Measurements from ENCODE around the gene GGA1. TPM values are rescaled to one million over a fixed set of nuclear protein-coding genes. Genes with fewer than 3 reads are reported as not detected.
"Not testable (repeated sequence)": the region's sequence is repeated elsewhere in the genome, so short reads cannot be mapped to it uniquely, and the experiment has no call there.

Gene GGA1
- total RNA-seq, 1 donor from 2014 or later = 15.7 TPM

GRCh38 chr22:37570661-37570976 lies 38.0 kb upstream of the GGA1 start:
- no peak overlapping the region for H3K4me3 ChIP-seq (ENCODE audit: low read length in 3 of 3)
- peaks cover 0 to 13% (median 11%) of the 10 kb centered on the region in 3 donors for H3K36me3 ChIP-seq (ENCODE audit: control insufficient read depth in 3 of 3, insufficient read depth in 3 of 3, low read length in 3 of 3)
- H3K27ac ChIP-seq (ENCODE audit: low read depth, low read length) = no peak overlapping the region
- H3K4me1 ChIP-seq (ENCODE audit: control insufficient read depth in 3 of 3, insufficient read depth in 3 of 3, low read length in 3 of 3) = peaks cover 14 to 24% (median 22%) of the 10 kb centered on the region in 3 donors
- H3K27me3 ChIP-seq (ENCODE audit: control insufficient read depth in 3 of 3, insufficient read depth in 3 of 3, low read length in 3 of 3) = peaks cover 3 to 17% (median 9%) of the 10 kb centered on the region in 3 donors
- no peak overlapping the region for H3K9ac ChIP-seq (ENCODE audit: low read depth in 1 of 3, low read length in 3 of 3)
- H3K9me3 ChIP-seq (ENCODE audit: control insufficient read depth in 3 of 3, low read length in 3 of 3) = no peaks in the 10 kb centered on the region

DNA sequence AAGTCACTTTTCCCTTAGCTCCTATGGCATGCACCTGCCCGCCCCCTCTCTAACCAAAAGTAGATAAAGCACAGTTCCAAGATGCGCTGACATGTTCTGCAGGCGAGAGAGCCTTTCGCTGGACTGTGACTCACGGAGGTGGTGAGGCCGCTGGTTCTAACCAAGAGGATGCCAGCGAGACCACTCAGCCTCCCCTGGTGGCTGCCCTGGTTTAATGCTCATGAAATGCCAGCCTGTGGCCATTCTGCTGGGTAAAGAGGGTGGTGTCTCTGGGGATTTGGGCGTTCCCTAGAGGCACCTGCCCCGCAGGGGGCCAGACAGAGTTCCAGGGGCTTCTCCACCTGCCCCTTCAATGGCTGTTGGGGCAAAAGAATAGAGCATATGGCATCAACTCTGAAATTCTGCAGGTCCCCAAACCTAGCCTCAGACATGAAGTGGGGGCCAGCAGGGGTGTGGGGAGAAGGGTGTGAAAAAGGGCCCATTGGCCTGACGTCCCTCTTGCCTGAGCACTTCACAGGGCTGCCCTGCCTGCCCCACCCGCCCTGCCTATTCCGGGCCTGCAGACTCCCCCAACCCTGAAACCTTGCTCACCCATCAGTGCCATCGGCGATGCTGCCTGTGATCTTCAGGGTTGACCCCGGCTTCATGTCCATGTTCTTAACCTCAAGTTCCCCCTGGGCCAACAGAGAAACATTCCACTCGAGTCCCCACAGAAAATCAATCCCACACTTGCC lies 37.2 kb upstream of the GGA1 start:
- H3K4me3 ChIP-seq (ENCODE audit: low read length in 3 of 3) = no peak overlapping the region
- H3K4me1 ChIP-seq (ENCODE audit: control insufficient read depth in 3 of 3, insufficient read depth in 3 of 3, low read length in 3 of 3) = peaks cover 14 to 19% (median 16%) of the 10 kb centered on the region in 3 donors
- no peak overlapping the region for H3K9ac ChIP-seq (ENCODE audit: low read depth in 1 of 3, low read length in 3 of 3)
- peaks cover 0 to 11% (median 9%) of the 10 kb centered on the region in 3 donors for H3K36me3 ChIP-seq (ENCODE audit: control insufficient read depth in 3 of 3, insufficient read depth in 3 of 3, low read length in 3 of 3)
- no peak overlapping the region for H3K27ac ChIP-seq (ENCODE audit: low read depth, low read length)
- H3K27me3 ChIP-seq (ENCODE audit: control insufficient read depth in 3 of 3, insufficient read depth in 3 of 3, low read length in 3 of 3) = peaks cover 2 to 13% (median 5%) of the 10 kb centered on the region in 3 donors
- H3K9me3 ChIP-seq (ENCODE audit: control insufficient read depth in 3 of 3, low read length in 3 of 3) = no peaks in the 10 kb centered on the region

GRCh38 chr22:37571992-37572373 lies 36.7 kb upstream of the GGA1 start:
- Histone ChIP-seq H3K36me3 (ENCODE audit: control insufficient read depth in 3 of 3, insufficient read depth in 3 of 3, low read length in 3 of 3) (peaks cover 0 to 6% (median 4%) of the 10 kb centered on the region in 3 donors), H3K9me3 (ENCODE audit: control insufficient read depth in 3 of 3, low read length in 3 of 3) (no peaks in the 10 kb centered on the region), H3K27ac (ENCODE audit: low read depth, low read length) (no peak overlapping the region), H3K9ac (ENCODE audit: low read depth in 1 of 3, low read length in 3 of 3) (no peak overlapping the region), H3K4me3 (ENCODE audit: low read length in 3 of 3) (no peak overlapping the region), H3K4me1 (ENCODE audit: control insufficient read depth in 3 of 3, insufficient read depth in 3 of 3, low read length in 3 of 3) (peaks cover 9 to 13% (median 11%) of the 10 kb centered on the region in 3 donors), H3K27me3 (ENCODE audit: control insufficient read depth in 3 of 3, insufficient read depth in 3 of 3, low read length in 3 of 3) (peaks cover 0 to 8% (median 0%) of the 10 kb centered on the region in 3 donors)

GRCh38 chr22:37575490-37576003 lies 33.1 kb upstream of the GGA1 start:
- H3K27ac ChIP-seq (ENCODE audit: low read depth, low read length) = no peak overlapping the region

GRCh38 chr22:37578002-37578401 lies 30.6 kb upstream of the GGA1 start:
- Histone ChIP-seq H3K36me3 (ENCODE audit: control insufficient read depth in 3 of 3, insufficient read depth in 3 of 3, low read length in 3 of 3) (no peaks in the 10 kb centered on the region), H3K4me3 (ENCODE audit: low read length in 3 of 3) (no peak overlapping the region), H3K9me3 (ENCODE audit: control insufficient read depth in 3 of 3, low read length in 3 of 3) (no peaks in the 10 kb centered on the region), H3K4me1 (ENCODE audit: control insufficient read depth in 3 of 3, insufficient read depth in 3 of 3, low read length in 3 of 3) (peaks cover 9 to 14% (median 12%) of the 10 kb centered on the region in 3 donors), H3K27ac (ENCODE audit: low read depth, low read length) (no peak overlapping the region), H3K9ac (ENCODE audit: low read depth in 1 of 3, low read length in 3 of 3) (no peak overlapping the region), H3K27me3 (ENCODE audit: control insufficient read depth in 3 of 3, insufficient read depth in 3 of 3, low read length in 3 of 3) (no peaks in the 10 kb centered on the region)

More at GRCh38 chr22:37575490-37576003, 33.1 kb upstream of the GGA1 start:
- peaks cover 0 to under 1% (median 0%) of the 10 kb centered on the region in 3 donors for H3K4me1 ChIP-seq (ENCODE audit: control insufficient read depth in 3 of 3, insufficient read depth in 3 of 3, low read length in 3 of 3)
- H3K9me3 ChIP-seq (ENCODE audit: control insufficient read depth in 3 of 3, low read length in 3 of 3) = no peaks in the 10 kb centered on the region
- no peak overlapping the region for H3K4me3 ChIP-seq (ENCODE audit: low read length in 3 of 3)
- H3K9ac ChIP-seq (ENCODE audit: low read depth in 1 of 3, low read length in 3 of 3) = no peak overlapping the region
- no peaks in the 10 kb centered on the region for H3K27me3 ChIP-seq (ENCODE audit: control insufficient read depth in 3 of 3, insufficient read depth in 3 of 3, low read length in 3 of 3)
- no peaks in the 10 kb centered on the region for H3K36me3 ChIP-seq (ENCODE audit: control insufficient read depth in 3 of 3, insufficient read depth in 3 of 3, low read length in 3 of 3)

DNA sequence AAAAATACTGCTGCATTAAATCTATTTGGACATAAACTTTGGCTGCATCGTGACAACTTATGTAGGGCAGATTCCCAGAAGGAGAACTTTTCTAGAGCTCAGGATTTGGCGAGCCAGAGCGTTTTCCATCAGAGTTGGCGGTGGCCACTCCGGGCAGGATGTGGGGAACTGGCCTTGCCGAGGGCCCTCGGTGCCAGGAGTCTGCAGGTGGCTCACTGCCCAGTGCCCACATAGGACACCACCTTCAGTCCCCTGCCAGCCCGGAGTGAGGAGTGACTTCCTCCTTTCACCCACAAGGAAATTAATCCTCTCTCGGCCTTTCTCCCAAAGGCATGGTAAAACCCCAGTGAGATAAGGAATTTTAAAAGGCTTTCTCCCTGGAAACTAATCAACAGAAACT lies 27.1 kb upstream of the GGA1 start:
- no peak overlapping the region for H3K27ac ChIP-seq (ENCODE audit: low read depth, low read length)
- H3K4me1 ChIP-seq (ENCODE audit: control insufficient read depth in 3 of 3, insufficient read depth in 3 of 3, low read length in 3 of 3) = peaks cover 9 to 14% (median 12%) of the 10 kb centered on the region in 3 donors
- H3K9ac ChIP-seq (ENCODE audit: low read depth in 1 of 3, low read length in 3 of 3) = no peak overlapping the region
- no peaks in the 10 kb centered on the region for H3K36me3 ChIP-seq (ENCODE audit: control insufficient read depth in 3 of 3, insufficient read depth in 3 of 3, low read length in 3 of 3)
- no peaks in the 10 kb centered on the region for H3K9me3 ChIP-seq (ENCODE audit: control insufficient read depth in 3 of 3, low read length in 3 of 3)
- H3K27me3 ChIP-seq (ENCODE audit: control insufficient read depth in 3 of 3, insufficient read depth in 3 of 3, low read length in 3 of 3) = no peaks in the 10 kb centered on the region
- no peak overlapping the region for H3K4me3 ChIP-seq (ENCODE audit: low read length in 3 of 3)

- no peak overlapping the region for H3K9ac ChIP-seq (ENCODE audit: low read depth in 1 of 3, low read length in 3 of 3)
- peaks cover 9 to 14% (median 12%) of the 10 kb centered on the region in 3 donors for H3K4me1 ChIP-seq (ENCODE audit: control insufficient read depth in 3 of 3, insufficient read depth in 3 of 3, low read length in 3 of 3)
- no peak overlapping the region for H3K4me3 ChIP-seq (ENCODE audit: low read length in 3 of 3)
- no peaks in the 10 kb centered on the region for H3K36me3 ChIP-seq (ENCODE audit: control insufficient read depth in 3 of 3, insufficient read depth in 3 of 3, low read length in 3 of 3)
- no peaks in the 10 kb centered on the region for H3K9me3 ChIP-seq (ENCODE audit: control insufficient read depth in 3 of 3, low read length in 3 of 3)
- no peaks in the 10 kb centered on the region for H3K27me3 ChIP-seq (ENCODE audit: control insufficient read depth in 3 of 3, insufficient read depth in 3 of 3, low read length in 3 of 3)
- H3K27ac ChIP-seq (ENCODE audit: low read depth, low read length) = no peak overlapping the region
These were observed 26.1 kb upstream of the GGA1 start for GRCh38 chr22:37582526-37582925.

- Histone ChIP-seq H3K4me3 (ENCODE audit: low read length in 3 of 3) (no peak overlapping the region), H3K27me3 (ENCODE audit: control insufficient read depth in 3 of 3, insufficient read depth in 3 of 3, low read length in 3 of 3) (peaks cover 0 to 3% (median 0%) of the 10 kb centered on the region in 3 donors), H3K27ac (ENCODE audit: low read depth, low read length) (no peak overlapping the region), H3K36me3 (ENCODE audit: control insufficient read depth in 3 of 3, insufficient read depth in 3 of 3, low read length in 3 of 3) (no peaks in the 10 kb centered on the region), H3K9ac (ENCODE audit: low read depth in 1 of 3, low read length in 3 of 3) (no peak overlapping the region), H3K4me1 (ENCODE audit: control insufficient read depth in 3 of 3, insufficient read depth in 3 of 3, low read length in 3 of 3) (peaks cover 0 to 5% (median 0%) of the 10 kb centered on the region in 3 donors), H3K9me3 (ENCODE audit: control insufficient read depth in 3 of 3, low read length in 3 of 3) (no peaks in the 10 kb centered on the region)
These were observed 20.0 kb upstream of the GGA1 start for GRCh38 chr22:37588546-37589215.

GRCh38 chr22:37589636-37590035 lies 19.0 kb upstream of the GGA1 start:
- H3K9me3 ChIP-seq (ENCODE audit: control insufficient read depth in 3 of 3, low read length in 3 of 3) = no peaks in the 10 kb centered on the region
- peaks cover 0 to 5% (median 0%) of the 10 kb centered on the region in 3 donors for H3K4me1 ChIP-seq (ENCODE audit: control insufficient read depth in 3 of 3, insufficient read depth in 3 of 3, low read length in 3 of 3)
- H3K27me3 ChIP-seq (ENCODE audit: control insufficient read depth in 3 of 3, insufficient read depth in 3 of 3, low read length in 3 of 3) = peaks cover 0 to 3% (median 0%) of the 10 kb centered on the region in 3 donors
- H3K36me3 ChIP-seq (ENCODE audit: control insufficient read depth in 3 of 3, insufficient read depth in 3 of 3, low read length in 3 of 3) = no peaks in the 10 kb centered on the region
- no peak overlapping the region for H3K27ac ChIP-seq (ENCODE audit: low read depth, low read length)
- no peak overlapping the region for H3K4me3 ChIP-seq (ENCODE audit: low read length in 3 of 3)
- H3K9ac ChIP-seq (ENCODE audit: low read depth in 1 of 3, low read length in 3 of 3) = no peak overlapping the region

DNA sequence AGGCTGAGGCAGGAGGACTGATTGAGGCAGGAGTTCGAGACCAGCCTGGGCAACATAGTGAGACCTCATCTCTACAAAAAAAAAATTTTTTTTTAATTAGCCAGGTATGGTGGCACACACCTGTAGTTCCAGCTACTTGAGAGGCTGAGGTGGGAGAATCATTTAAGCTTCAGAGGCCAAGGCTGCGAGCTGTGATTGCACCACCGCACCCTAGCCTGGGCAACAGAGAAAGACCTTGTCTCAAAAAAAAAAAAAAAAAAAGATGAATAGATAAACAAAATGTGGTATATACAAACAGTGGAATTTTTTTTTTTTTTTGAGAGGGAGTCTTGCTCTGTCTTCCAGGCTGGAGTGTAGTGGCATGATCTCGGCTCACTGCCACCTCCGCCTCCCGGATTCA lies 17.6 kb upstream of the GGA1 start:
- H3K4me1 ChIP-seq (ENCODE audit: control insufficient read depth in 3 of 3, insufficient read depth in 3 of 3, low read length in 3 of 3); H3K36me3 ChIP-seq (ENCODE audit: control insufficient read depth in 3 of 3, insufficient read depth in 3 of 3, low read length in 3 of 3); H3K27ac ChIP-seq (ENCODE audit: low read depth, low read length); H3K9me3 ChIP-seq (ENCODE audit: control insufficient read depth in 3 of 3, low read length in 3 of 3); H3K27me3 ChIP-seq (ENCODE audit: control insufficient read depth in 3 of 3, insufficient read depth in 3 of 3, low read length in 3 of 3); H3K4me3 ChIP-seq (ENCODE audit: low read length in 3 of 3); H3K9ac ChIP-seq (ENCODE audit: low read depth in 1 of 3, low read length in 3 of 3): not testable (repeated sequence)

Data from skeletal muscle tissue (tissue), 4 donors.